GM12878 (cell line): ENCODE data around the gene C1GALT1. TPM values are rescaled to one million over a fixed set of nuclear protein-coding genes. Genes with fewer than 3 reads are reported as not detected.

ENCODE experiments used
- ATAC-seq: fragments of 200-7000 bp; cut with Tn5 transposase; 3 replicates; pipeline ENCODE4 v1.9.1; 2020; ENCODE audit warnings: mild to moderate bottlenecking, moderate library complexity
- BruUV-seq: library from RNA; stranded (reverse); fragments of 400-500 nt; replicated peaks from 2 replicates; lab custom pipeline; 2021; lab: Mats Ljungman, UMichigan
- CTCF ChIA-PET: fragments of 300-600 bp; sonication (Branson Sonifier 250); formaldehyde crosslinking; extraction: SDS; loops from one replicate; lab custom pipeline; 2021; ENCODE audit warnings: inconsistent platforms; lab: Yijun Ruan, JAX
- POLR2A ChIA-PET: fragments of 350-600 bp; formaldehyde crosslinking; extraction: SDS; loops from one replicate; lab custom pipeline; 2021; ENCODE audit warnings: inconsistent platforms; lab: Charles Lee
- RAD21 ChIA-PET: fragments of 300-600 bp; sonication (Branson Sonifier 250); formaldehyde crosslinking; loops from one replicate; lab custom pipeline; 2023; ENCODE audit warnings: antibody characterized with exemption; ENCODE audit not compliant: unreplicated experiment; lab: Charles Lee
- SMC1A ChIA-PET: fragments of 300-600 bp; sonication (Branson Sonifier 250); formaldehyde crosslinking; loops from one replicate; lab custom pipeline; 2023; ENCODE audit not compliant: unreplicated experiment, uncharacterized antibody; lab: Charles Lee
- DNase-seq: peaks from one replicate; pipeline ENCODE4 v3.0.0-alpha.2; 2011; ENCODE audit warnings: low read depth, low spot score
- FAIRE-seq: peaks from 3 replicates; lab custom pipeline; 2011; peaks lifted over from hg19 to GRCh38; lab: Jason Lieb, UNC
- H2AFZ ChIP-seq: 2 replicates; pipeline ENCODE4 v1.6.0; 2011; ENCODE audit warnings: low read depth, low read length, control low read depth; ENCODE audit not compliant: control insufficient read depth
- H3K27ac ChIP-seq: 2 replicates; pipeline ENCODE4 v1.5.1; 2011; ENCODE audit warnings: control low read depth; ENCODE audit not compliant: control insufficient read depth, insufficient read depth
- H3K27me3 ChIP-seq, 2 experiments: replicated peaks in 1 of 2; 2 replicates each; pipeline versions ENCODE4 v1.6.0 to v1.6.1; 2011; ENCODE audit warnings: low read length in 1 of 2; ENCODE audit not compliant: control insufficient read depth in 2 of 2, insufficient read depth in 2 of 2
- H3K36me3 ChIP-seq, 2 experiments: 2 replicates each; pipeline ENCODE4 v1.5.1; 2011; ENCODE audit warnings: low read length in 1 of 2; ENCODE audit not compliant: control insufficient read depth in 2 of 2, insufficient read depth in 2 of 2
- H3K4me1 ChIP-seq: 2 replicates; pipeline ENCODE4 v1.6.1; 2011; ENCODE audit warnings: mild to moderate bottlenecking, low read length, moderate library complexity, mixed read lengths; ENCODE audit not compliant: control insufficient read depth, insufficient read depth
- H3K4me2 ChIP-seq: 2 replicates; pipeline ENCODE4 v1.6.0; 2011; ENCODE audit warnings: control low read depth; ENCODE audit not compliant: control insufficient read depth, insufficient read depth
- H3K4me3 ChIP-seq: fragments of 200-600 bp; sonication (generic); 2 replicates; pipeline ENCODE4 v1.5.1; 2016
- H3K79me2 ChIP-seq: 2 replicates; pipeline ENCODE4 v1.6.0; 2011; ENCODE audit warnings: low read length; ENCODE audit not compliant: control insufficient read depth, insufficient read depth
- H3K9ac ChIP-seq: 2 replicates; pipeline ENCODE4 v1.8.0; 2011; ENCODE audit warnings: low read length, control low read depth, mixed read lengths; ENCODE audit not compliant: control insufficient read depth, insufficient read depth
- H3K9me3 ChIP-seq: replicated peaks from 3 replicates; pipeline ENCODE4 v1.5.1; 2011; ENCODE audit warnings: mild to moderate bottlenecking, low read length; ENCODE audit not compliant: control insufficient read depth, insufficient read depth
- H4K20me1 ChIP-seq: 2 replicates; pipeline ENCODE4 v1.6.0; 2011; ENCODE audit not compliant: control insufficient read depth, insufficient read depth
- ATF7 ChIP-seq: fragments of 450-650 bp; IDR thresholded peaks from 2 replicates; pipeline ENCODE4 v1.6.1; 2016; ENCODE audit warnings: low read depth, mild to moderate bottlenecking
- BCL11A ChIP-seq: IDR thresholded peaks from 2 replicates; pipeline ENCODE4 v1.6.1; 2011; ENCODE audit warnings: low read depth, low read length
- ELK1 ChIP-seq: IDR thresholded peaks from 2 replicates; pipeline ENCODE4 v1.6.1; 2012; ENCODE audit warnings: low read depth, low read length, improper control_type of control experiment
- HDAC6 ChIP-seq: fragments of 200-600 bp; sonication (generic); IDR thresholded peaks from one replicate; pipeline ENCODE4 v1.8.0; 2017; ENCODE audit warnings: antibody characterized with exemption; ENCODE audit not compliant: unreplicated experiment
- IRF4 ChIP-seq: IDR thresholded peaks from 2 replicates; pipeline ENCODE4 v1.6.1; 2011; ENCODE audit warnings: low read depth, low read length
- IRF5 ChIP-seq: fragments of 450-650 bp; IDR thresholded peaks from 2 replicates; pipeline ENCODE4 v1.6.1; 2017; ENCODE audit warnings: borderline replicate concordance
- KDM1A ChIP-seq: fragments of 200-600 bp; sonication (generic); IDR thresholded peaks from 2 replicates; pipeline ENCODE4 v1.6.1; 2016; ENCODE audit warnings: borderline replicate concordance
- MYB ChIP-seq: fragments of 150-350 bp; IDR thresholded peaks from 2 replicates; pipeline ENCODE4 v1.6.1; 2014; ENCODE audit warnings: mild to moderate bottlenecking, low read depth, low read length, borderline replicate concordance
- NFIC ChIP-seq: IDR thresholded peaks from 2 replicates; pipeline ENCODE4 v1.6.1; 2012; ENCODE audit warnings: low read depth, mild to moderate bottlenecking, inconsistent platforms, low read length, moderate library complexity
- NR2F1 ChIP-seq: fragments of 450-650 bp; conservative IDR thresholded peaks from 2 replicates; pipeline ENCODE4 v1.6.1; 2017; ENCODE audit warnings: mild to moderate bottlenecking
- RB1 ChIP-seq: fragments of 450-650 bp; formaldehyde crosslinking; IDR thresholded peaks from 2 replicates; pipeline ENCODE4 v1.6.1; 2017; ENCODE audit warnings: mild to moderate bottlenecking, borderline replicate concordance
- ZBTB4 ChIP-seq: fragments of 450-650 bp; formaldehyde crosslinking; IDR thresholded peaks from 2 replicates; pipeline ENCODE4 v1.4.0; 2022; ENCODE audit warnings: mild to moderate bottlenecking, moderate library complexity
- ZNF592 ChIP-seq: fragments of 450-650 bp; IDR thresholded peaks from 2 replicates; pipeline ENCODE4 v1.6.1; 2017; ENCODE audit warnings: mild to moderate bottlenecking, moderate library complexity
- WGBS: methylation state at CpG from one replicate; pipeline ENCODE4 v1.1.6; 2016; ENCODE audit warnings: low lambda C conversion rate; ENCODE audit not compliant: insufficient replicate concordance, insufficient coverage; ENCODE audit errors: missing lambda C conversion rate; 5-methylcytosine and 5-hydroxymethylcytosine counted together
- in situ Hi-C: fragments of 300-500 bp; cut with MboI; formaldehyde crosslinking; loops from 9 replicates; pipeline ENCODE4 v1.14.3; 2018; ENCODE audit warnings: mixed read lengths
- intact Hi-C: fragments of 100-400 bp; cut with micrococcal nuclease; formaldehyde crosslinking; loops from one replicate; pipeline ENCODE4 v1.14.2; 2022; ENCODE audit not compliant: unreplicated experiment
- polyA plus RNA-seq, 11 experiments: library from polyadenylated mRNA; depleted of rRNA in 4 of 11; unstranded in 6 of 11; stranded (reverse) in 5 of 11; fragments of >200 nt; fragmentation: Nextera tagmentation in 4 of 11; fragmentation: Illumina TruSeq in 1 of 11; extraction: Ambion mirVana in 4 of 11; extraction: Trizol in 1 of 11; gene quantifications; 1 replicate in 1 of 11; 2 replicates in 10 of 11; pipeline versions ENCODE4 v1.2.1 to v1.2.3, GENCODE V29; 2011 to 2016; ENCODE audit warnings: inconsistent platforms in 2 of 11, missing spikeins in 2 of 11, low read depth in 1 of 11
- total RNA-seq, 4 experiments: library from RNA; depleted of rRNA in 3 of 4; stranded (reverse); fragments of >200 nt in 3 of 4; fragmentation: Illumina TruSeq in 1 of 4; extraction: Trizol in 1 of 4; gene quantifications; 2 replicates each; pipeline versions ENCODE4 v1.2.1 to v1.2.3, GENCODE V29; 2013 to 2021

The C1GALT1 gene
- total and polyA plus RNA-seq, 10 of the 15 experiments (the other 5 are each of a cell fraction or from before 2014, with no cell fraction given): 1.6 to 25.0 (median 8.5) TPM

GRCh38 chr7:7237201-7237977 is 55.0 kb downstream of the C1GALT1 start (continued):
- no peak for TF ChIP-seq ZNF592
- TF ChIP-seq KDM1A: no peak
- no peak for TF ChIP-seq ELK1
- TF ChIP-seq MYB: no peak
- no peak for TF ChIP-seq ATF7
- TF ChIP-seq, all 136 proteins: peak for 0

- no peak overlapping the region for H3K27ac ChIP-seq
- no peaks in the 10 kb centered on the region; the same call in 1 of the 2 replicates for H3K79me2 ChIP-seq
- no peak for ATAC-seq
- ChIA-PET POLR2A (interaction anchor here (0.6 kb wide), 1 partner anchor 27 kb away, joined by 3 read pairs; no protein-coding TSS in a partner anchor), CTCF (no interaction called here), RAD21 (no interaction called here), SMC1A (interaction anchor here (1.6 kb wide), 1 partner anchor 11 kb away, joined by 6 read pairs; no protein-coding TSS in a partner anchor)
- FAIRE-seq: no peak
- DNase-seq: no peak
- no peaks in the 10 kb centered on the region for H3K9me3 ChIP-seq
- no peak overlapping the region for H3K4me3 ChIP-seq
- in situ Hi-C loops (no loop called here), intact Hi-C loops (no loop called here)
- no peak overlapping the region for H2AFZ ChIP-seq
- H3K9ac ChIP-seq: no peak overlapping the region
- no peaks in the 10 kb centered on the region for H3K4me1 ChIP-seq
- H3K36me3 ChIP-seq: peaks cover 0 to 18% of the 10 kb centered on the region in 2 experiments; a peak in 1 of 4 replicates
- 40% methylated on average over 1 of the region's 1 CpG for WGBS
- BruUV-seq: no TSS peak
- no peaks in the 10 kb centered on the region for H4K20me1 ChIP-seq
- H3K27me3 ChIP-seq: no peaks in the 10 kb centered on the region
- H3K4me2 ChIP-seq: no peak overlapping the region
- no peak for TF ChIP-seq ZBTB4 (CRISPR knock-in tag)
- no peak for TF ChIP-seq RB1
- TF ChIP-seq IRF5: no peak
- no peak for TF ChIP-seq BCL11A
- TF ChIP-seq IRF4: no peak
- no peak for TF ChIP-seq NR2F1
- no peak for TF ChIP-seq NFIC
- no peak for TF ChIP-seq HDAC6
These were observed 55.6 kb downstream of the C1GALT1 start for GRCh38 chr7:7237978-7238267.
